Measurements from ENCODE around the gene SH3TC1. TPM values are rescaled to one million over a fixed set of nuclear protein-coding genes. Genes with fewer than 3 reads are reported as not detected.
A peak's percentile ranks its signal among the peaks of the same experiment; 100 is the strongest.

Gene SH3TC1
- total and polyA plus RNA-seq, 2 of the 13 experiments (the other 11 are each of a cell fraction or from before 2014, with no cell fraction given): 14.9 to 21.8 TPM

DNA sequence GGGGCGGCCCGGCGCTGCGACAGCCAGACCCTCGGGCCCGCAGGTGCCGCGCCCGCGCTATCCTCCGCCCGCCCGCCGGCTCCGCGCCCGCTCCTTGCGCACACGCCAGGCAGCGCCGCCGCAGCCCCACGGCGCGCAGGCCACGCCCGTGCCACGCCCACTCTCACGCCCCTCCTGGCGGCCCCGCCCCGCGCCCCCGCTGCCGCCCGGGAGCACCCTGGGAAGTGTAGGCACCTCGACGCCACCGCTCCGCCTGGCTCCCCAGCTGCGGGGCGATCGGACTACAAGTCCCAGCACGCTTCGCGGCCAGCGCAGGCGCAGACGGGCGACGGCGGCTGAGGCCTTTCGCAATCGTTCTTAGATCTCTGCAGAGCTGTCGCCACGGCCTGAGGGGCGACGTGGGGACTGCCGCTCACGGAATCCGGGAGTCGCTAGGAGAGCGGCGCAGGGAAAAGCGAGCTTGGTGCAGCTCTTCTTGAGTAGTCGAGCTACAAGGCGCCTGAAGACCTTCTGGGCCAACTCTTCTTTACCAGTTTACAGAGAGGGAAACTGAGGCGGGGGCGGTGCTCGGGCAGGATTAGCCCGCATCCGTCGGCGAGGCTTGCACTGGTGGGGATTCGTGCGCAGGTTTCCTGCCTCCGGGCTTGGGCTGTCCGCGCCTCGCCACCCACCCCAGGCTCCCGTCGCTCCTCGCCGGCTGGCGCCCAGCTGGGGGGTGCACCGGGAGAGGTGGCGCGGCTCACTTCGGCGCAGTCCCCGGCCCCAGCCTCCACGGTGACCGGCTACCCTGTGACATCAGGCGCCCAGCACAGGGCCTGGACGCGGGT is 40.2 kb upstream of the SH3TC1 start, which contains the start of gene ABLIM2 (continued):
- TF ChIP-seq PRDM15 (CRISPR knock-in tag; IDR thresholded peaks at IDR 0.05): no peak
- TF ChIP-seq MEIS1 (CRISPR knock-in tag; IDR thresholded peaks at IDR 0.05; ENCODE audit: borderline replicate concordance): peak; percentile 67
- no peak for TF ChIP-seq ZBTB33 (CRISPR knock-in tag; IDR thresholded peaks at IDR 0.05)
- TF ChIP-seq IKZF4 (CRISPR knock-in tag; IDR thresholded peaks at IDR 0.05; ENCODE audit: borderline replicate concordance, low read depth, not compliant biosample characterization): no peak
- no peak for TF ChIP-seq ZNF276 (CRISPR knock-in tag; IDR thresholded peaks at IDR 0.05; ENCODE audit: low read depth)
- no peak for TF ChIP-seq SRY (CRISPR knock-in tag; IDR thresholded peaks at IDR 0.05)
- TF ChIP-seq ZNF235 (CRISPR knock-in tag; IDR thresholded peaks at IDR 0.05; ENCODE audit: borderline replicate concordance): no peak
- no peak for TF ChIP-seq SRSF1 (optimal IDR thresholded peaks at IDR 0.05; ENCODE audit: low read depth, low read length)
- TF ChIP-seq, protein P1, sequence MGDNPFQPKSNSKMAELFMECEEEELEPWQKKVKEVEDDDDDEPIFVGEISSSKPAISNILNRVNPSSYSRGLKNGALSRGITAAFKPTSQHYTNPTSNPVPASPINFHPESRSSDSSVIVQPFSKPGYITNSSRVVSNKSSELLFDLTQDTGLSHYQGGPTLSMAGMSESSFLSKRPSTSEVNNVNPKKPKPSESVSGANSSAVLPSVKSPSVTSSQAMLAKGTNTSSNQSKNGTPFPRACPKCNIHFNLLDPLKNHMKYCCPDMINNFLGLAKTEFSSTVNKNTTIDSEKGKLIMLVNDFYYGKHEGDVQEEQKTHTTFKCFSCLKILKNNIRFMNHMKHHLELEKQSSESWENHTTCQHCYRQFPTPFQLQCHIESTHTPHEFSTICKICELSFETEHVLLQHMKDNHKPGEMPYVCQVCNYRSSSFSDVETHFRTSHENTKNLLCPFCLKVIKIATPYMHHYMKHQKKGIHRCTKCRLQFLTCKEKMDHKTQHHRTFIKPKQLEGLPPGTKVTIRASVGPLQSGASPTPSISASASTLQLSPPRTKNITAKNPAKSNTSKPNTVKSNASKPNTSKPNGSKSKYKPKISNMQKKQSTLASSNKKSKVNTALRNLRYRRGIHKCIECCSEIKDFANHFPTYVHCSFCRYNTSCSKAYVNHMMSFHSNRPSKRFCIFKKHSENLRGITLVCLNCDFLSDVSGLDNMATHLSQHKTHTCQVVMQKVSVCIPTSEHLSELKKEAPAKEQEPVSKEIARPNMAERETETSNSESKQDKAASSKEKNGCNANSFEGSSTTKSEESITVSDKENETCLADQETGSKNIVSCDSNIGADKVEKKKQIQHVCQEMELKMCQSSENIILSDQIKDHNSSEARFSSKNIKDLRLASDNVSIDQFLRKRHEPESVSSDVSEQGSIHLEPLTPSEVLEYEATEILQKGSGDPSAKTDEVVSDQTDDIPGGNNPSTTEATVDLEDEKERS (CRISPR knock-in tag; IDR thresholded peaks at IDR 0.05): no peak
- TF ChIP-seq ZNF510 (CRISPR knock-in tag; IDR thresholded peaks at IDR 0.05; ENCODE audit: low read depth): 0 out of 2 replicates have a peak, but pooled peaks have one; percentile 68
- 0 out of 2 replicates have a peak, but pooled peaks have one; percentile 35 for TF ChIP-seq SETDB1 (CRISPR knock-in tag; IDR thresholded peaks at IDR 0.05; ENCODE audit: borderline replicate concordance)
- TF ChIP-seq SIN3B (IDR thresholded peaks at IDR 0.05; ENCODE audit: low read length): no peak
- no peak for TF ChIP-seq ZNF616 (CRISPR knock-in tag; IDR thresholded peaks at IDR 0.05; ENCODE audit: low read depth)
- no peak for TF ChIP-seq KLF15 (CRISPR knock-in tag; IDR thresholded peaks at IDR 0.05; ENCODE audit: borderline replicate concordance)
- no peak for TF ChIP-seq KDM1A (CRISPR knock-in tag; IDR thresholded peaks at IDR 0.05)
- no peak for TF ChIP-seq ZNF329 (CRISPR knock-in tag; IDR thresholded peaks at IDR 0.05; ENCODE audit: low read depth)
- no peak for TF ChIP-seq ZNF292 (CRISPR knock-in tag; IDR thresholded peaks at IDR 0.05; ENCODE audit: borderline replicate concordance, low read depth)
- TF ChIP-seq MED13 (CRISPR knock-in tag; IDR thresholded peaks at IDR 0.05): no peak

All from HepG2 (cell line).